IMR-90 (cell line): ENCODE results near the gene PRR14L. TPM values are rescaled to one million over a fixed set of nuclear protein-coding genes. Genes with fewer than 3 reads are reported as not detected.
A peak's percentile ranks its signal among the peaks of the same experiment; 100 is the strongest.

ENCODE experiments used
- ATAC-seq: fragments of 200-7000 bp; cut with Tn5 transposase; 2 replicates; pipeline ENCODE4 v1.9.1; 2020; ENCODE audit warnings: low read depth, mild to moderate bottlenecking, moderate library complexity
- BruUV-seq: library from RNA; stranded (reverse); fragments of 400-500 nt; replicated peaks from 2 replicates; lab custom pipeline; 2021; lab: Mats Ljungman, UMichigan
- CTCF ChIA-PET: fragments of 300-600 bp; formaldehyde crosslinking; extraction: SDS; loops from one replicate; lab custom pipeline; 2021; ENCODE audit warnings: antibody characterized with exemption; lab: Yijun Ruan, JAX
- POLR2A ChIA-PET: fragments of 300-600 bp; sonication (Branson Sonifier 250); formaldehyde crosslinking; loops from one replicate; lab custom pipeline; 2022; ENCODE audit warnings: antibody characterized with exemption; ENCODE audit not compliant: unreplicated experiment; lab: Charles Lee
- DNase-seq: peaks from one replicate; pipeline ENCODE4 v3.0.0; 2013
- H2AFZ ChIP-seq: replicated peaks from 2 replicates; pipeline ENCODE3; 2013; ENCODE audit warnings: low read length, mild to moderate bottlenecking; ENCODE audit not compliant: poor library complexity
- H2AK5ac ChIP-seq: 2 replicates; pipeline ENCODE4 v1.6.1; 2013; ENCODE audit warnings: low read depth, low read length, inconsistent platforms
- H2AK9ac ChIP-seq: replicated peaks from 2 replicates; pipeline ENCODE3; 2013; ENCODE audit warnings: mild to moderate bottlenecking, low read depth, low read length, moderate library complexity; ENCODE audit not compliant: poor library complexity
- H2BK120ac ChIP-seq: 2 replicates; pipeline ENCODE4 v1.6.1; 2013; ENCODE audit warnings: low read depth, low read length, inconsistent platforms
- H2BK15ac ChIP-seq: 3 replicates; pipeline ENCODE4 v1.6.1; 2013; ENCODE audit warnings: low read depth, low read length, inconsistent platforms
- H2BK20ac ChIP-seq: 2 replicates; pipeline ENCODE4 v1.6.1; 2013; ENCODE audit warnings: low read depth, mild to moderate bottlenecking, inconsistent platforms, low read length, moderate library complexity
- H2BK5ac ChIP-seq: 2 replicates; pipeline ENCODE4 v1.6.1; 2013; ENCODE audit warnings: mild to moderate bottlenecking, low read depth, low read length, inconsistent platforms; ENCODE audit not compliant: poor library complexity, severe bottlenecking
- H3K14ac ChIP-seq: replicated peaks from 2 replicates; pipeline ENCODE4 v1.6.1; 2013; ENCODE audit warnings: low read depth, low read length, inconsistent platforms
- H3K18ac ChIP-seq: 2 replicates; pipeline ENCODE4 v1.6.1; 2013; ENCODE audit warnings: low read depth, low read length, control low read depth
- H3K23ac ChIP-seq: 2 replicates; pipeline ENCODE4 v1.6.1; 2013; ENCODE audit warnings: low read depth, low read length, inconsistent platforms
- H3K27ac ChIP-seq: 2 replicates; pipeline ENCODE4 v1.5.1; 2013; ENCODE audit warnings: mild to moderate bottlenecking, control low read depth, low read length; ENCODE audit not compliant: insufficient read depth
- H3K27me3 ChIP-seq: 2 replicates; pipeline ENCODE4 v1.6.1; 2013; ENCODE audit warnings: low read length; ENCODE audit not compliant: control insufficient read depth, insufficient read depth
- H3K36me3 ChIP-seq: 2 replicates; pipeline ENCODE4 v1.6.1; 2013; ENCODE audit warnings: low read length, mixed read lengths; ENCODE audit not compliant: control insufficient read depth, insufficient read depth
- H3K4ac ChIP-seq: 2 replicates; pipeline ENCODE4 v1.6.1; 2013; ENCODE audit warnings: low read depth, low read length, inconsistent platforms
- H3K4me1 ChIP-seq: 2 replicates; pipeline ENCODE4 v1.6.1; 2013; ENCODE audit warnings: low read length, mixed read lengths; ENCODE audit not compliant: control insufficient read depth, insufficient read depth
- H3K4me2 ChIP-seq: 2 replicates; pipeline ENCODE4 v1.6.1; 2013; ENCODE audit warnings: low read depth, mild to moderate bottlenecking, control low read depth, low read length, moderate library complexity
- H3K4me3 ChIP-seq: 2 replicates; pipeline ENCODE4 v1.5.1; 2013; ENCODE audit warnings: low read depth, mild to moderate bottlenecking, control low read depth, low read length, moderate library complexity; ENCODE audit not compliant: insufficient read depth
- H3K56ac ChIP-seq: 2 replicates; pipeline ENCODE4 v1.6.1; 2013; ENCODE audit warnings: low read length, inconsistent platforms; ENCODE audit not compliant: insufficient read depth; ENCODE audit errors: extremely low read depth
- H3K79me1 ChIP-seq, 2 experiments: 2 replicates each; pipeline ENCODE4 v1.6.1; 2013; ENCODE audit warnings: low read length in 2 of 2, inconsistent platforms in 1 of 2, low read depth in 1 of 2
- H3K9ac ChIP-seq: 2 replicates; pipeline ENCODE4 v1.6.1; 2013; ENCODE audit warnings: low read depth, low read length, control low read depth
- H3K9me1 ChIP-seq: 2 replicates; pipeline ENCODE4 v1.6.1; 2013; ENCODE audit warnings: low read length, inconsistent platforms; ENCODE audit not compliant: insufficient read depth
- H3K9me3 ChIP-seq: 2 replicates; pipeline ENCODE4 v1.6.1; 2013; ENCODE audit warnings: low read length; ENCODE audit not compliant: control insufficient read depth, insufficient read depth
- H4K20me1 ChIP-seq: 2 replicates; pipeline ENCODE4 v1.6.1; 2013; ENCODE audit warnings: low read length, inconsistent platforms; ENCODE audit not compliant: insufficient read depth
- H4K5ac ChIP-seq: 2 replicates; pipeline ENCODE4 v1.6.1; 2013; ENCODE audit warnings: mild to moderate bottlenecking, low read depth, low read length, control low read depth
- H4K8ac ChIP-seq, 2 experiments: 2 replicates each; pipeline ENCODE4 v1.6.1; 2013; ENCODE audit warnings: low read depth in 2 of 2, low read length in 2 of 2, control low read depth in 1 of 2, inconsistent platforms in 1 of 2
- H4K91ac ChIP-seq: 2 replicates; pipeline ENCODE4 v1.6.1; 2013; ENCODE audit warnings: low read depth, low read length, inconsistent platforms; ENCODE audit not compliant: insufficient read depth
- CEBPB ChIP-seq: IDR thresholded peaks from 2 replicates; pipeline ENCODE4 v1.6.1; 2012; ENCODE audit warnings: low read depth, low read length, improper control_type of control experiment
- CHD1 ChIP-seq: IDR thresholded peaks from 2 replicates; pipeline ENCODE4 v1.6.1; 2012; ENCODE audit warnings: low read depth, low read length, improper control_type of control experiment
- FOS ChIP-seq: fragments of 150-350 bp; IDR thresholded peaks from 2 replicates; pipeline ENCODE4 v1.6.1; 2016; ENCODE audit warnings: low read depth, low read length
- MAFK ChIP-seq: IDR thresholded peaks from 2 replicates; pipeline ENCODE4 v1.6.1; 2012; ENCODE audit warnings: low read depth, low read length, improper control_type of control experiment
- MAZ ChIP-seq: IDR thresholded peaks from 2 replicates; pipeline ENCODE4 v1.6.1; 2012; ENCODE audit warnings: low read depth, mild to moderate bottlenecking, low read length, improper control_type of control experiment, moderate library complexity, borderline replicate concordance
- NFE2L2 ChIP-seq: fragments of 150-350 bp; IDR thresholded peaks from 2 replicates; pipeline ENCODE4 v1.6.1; 2016; ENCODE audit warnings: low read depth, mild to moderate bottlenecking, low read length
- RAD21 ChIP-seq: IDR thresholded peaks from 2 replicates; pipeline ENCODE4 v1.6.1; 2012; ENCODE audit warnings: low read length, improper control_type of control experiment
- RCOR1 ChIP-seq: IDR thresholded peaks from 2 replicates; pipeline ENCODE4 v1.6.1; 2012; ENCODE audit warnings: mild to moderate bottlenecking, low read length, improper control_type of control experiment; ENCODE audit not compliant: insufficient replicate concordance
- RFX5 ChIP-seq: IDR thresholded peaks from 2 replicates; pipeline ENCODE4 v1.8.0; 2012; ENCODE audit warnings: low read depth, mild to moderate bottlenecking, low read length, moderate library complexity
- SMC3 ChIP-seq: fragments of 150-350 bp; IDR thresholded peaks from 2 replicates; pipeline ENCODE4 v1.6.1; 2016; ENCODE audit warnings: low read depth, mild to moderate bottlenecking, antibody characterized with exemption, low read length, moderate library complexity
- WGBS, 2 experiments: methylation state at CpG; one replicate each; pipeline versions ENCODE4 v1.1.5 to v1.1.7; 2013; ENCODE audit warnings: missing lambda C conversion rate in 2 of 2; ENCODE audit not compliant: insufficient read length in 1 of 2; ENCODE audit errors: extremely low coverage in 2 of 2; 5-methylcytosine and 5-hydroxymethylcytosine counted together
- dilution Hi-C: fragments of 300-500 bp; cut with HindIII; formaldehyde crosslinking; loops from one replicate; pipeline ENCODE4 v1.14.3; 2018; ENCODE audit warnings: low sequenced_read_pairs; ENCODE audit not compliant: unreplicated experiment
- in situ Hi-C: fragments of 300-500 bp; cut with MboI; formaldehyde crosslinking; loops from 3 replicates; pipeline ENCODE4 v1.14.3; 2019; ENCODE audit warnings: low sequenced_read_pairs, inconsistent platforms, mixed read lengths
- intact Hi-C: fragments of 100-400 bp; cut with micrococcal nuclease; formaldehyde crosslinking; loops from 2 replicates; pipeline ENCODE4 v1.10.0; 2022
- polyA plus RNA-seq, 3 experiments: library from polyadenylated mRNA; depleted of rRNA; stranded (reverse); fragments of >200 nt; gene quantifications; 2 replicates each; pipeline ENCODE4 v1.2.3, GENCODE V29; 2012; ENCODE audit warnings: low replicate concordance in 1 of 3
- total RNA-seq: library from RNA; depleted of rRNA; stranded (reverse); fragments of >200 nt; gene quantifications from 2 replicates; pipeline ENCODE4 v1.2.3, GENCODE V29; 2012
- TF ChIP-seq, protein P1 (sequence below): fragments of 150-350 bp; IDR thresholded peaks from 2 replicates; pipeline ENCODE4 v1.6.1; 2017; ENCODE audit warnings: mild to moderate bottlenecking, antibody characterized with exemption, low read length, low read depth
- TF ChIP-seq, protein P2 (sequence below): fragments of 150-350 bp; IDR thresholded peaks from 2 replicates; pipeline ENCODE4 v1.6.1; 2016; ENCODE audit warnings: low read depth, mild to moderate bottlenecking, low read length, moderate library complexity, borderline replicate concordance

Gene PRR14L
- total and polyA plus RNA-seq, 2 of the 4 experiments (the other 2 are of a cell fraction): 9.0 to 19.7 TPM

DNA sequence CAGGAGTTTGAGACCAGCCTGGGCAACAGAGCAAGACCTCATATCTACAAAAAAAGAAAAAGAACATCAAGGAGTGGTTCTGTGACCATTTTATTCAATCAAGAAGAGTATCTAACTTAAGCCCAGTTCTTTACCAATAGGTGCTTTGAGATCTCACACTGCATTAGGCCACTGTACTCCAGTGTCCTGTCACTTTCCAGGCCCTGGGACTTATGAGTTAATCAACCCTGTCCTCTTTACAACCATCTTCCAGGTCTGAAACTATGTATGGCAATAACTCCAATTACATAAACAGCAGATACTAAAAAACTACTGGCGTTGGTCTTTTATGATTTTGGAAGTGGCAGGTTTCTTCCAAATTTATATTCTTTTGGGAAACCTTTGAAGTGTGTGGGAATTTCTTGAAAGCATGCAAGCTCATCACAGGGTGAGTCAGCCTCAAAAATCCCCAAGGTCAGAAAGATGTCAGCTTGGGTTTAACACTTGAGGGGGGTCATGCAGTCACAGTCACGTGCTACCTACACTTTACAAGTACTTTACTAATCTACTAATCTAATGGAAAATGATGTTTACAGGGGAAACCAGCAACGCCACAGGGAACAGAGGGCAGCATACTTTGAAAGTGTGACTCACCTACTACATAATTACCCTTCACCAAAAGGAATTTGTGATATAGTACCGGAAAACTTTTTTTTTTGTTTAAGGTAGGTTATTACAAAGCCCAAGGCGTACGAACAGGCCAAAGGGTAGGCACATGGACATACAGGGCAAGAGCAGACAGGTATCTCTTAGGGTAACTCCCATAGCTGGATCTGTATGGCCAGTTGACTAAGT, 103.5 kb downstream of the PRR14L start:
- peak overlapping the region; percentile 76 for H3K27ac ChIP-seq
- no peak overlapping the region for H3K4me3 ChIP-seq
- intact Hi-C loops: no loop called here
- H2BK20ac ChIP-seq: peak overlapping the region; percentile 93
- H3K79me1 ChIP-seq: peaks cover 29 to 69% of the 10 kb centered on the region in 2 experiments
- dilution Hi-C loops: no loop called here
- H3K9me3 ChIP-seq: no peaks in the 10 kb centered on the region
- peak overlapping the region; percentile 89 for H4K91ac ChIP-seq
- no peak overlapping the region for H2AFZ ChIP-seq
- peak overlapping the region; percentile 88 for H2AK5ac ChIP-seq
- POLR2A ChIA-PET: no interaction called here
- H3K27me3 ChIP-seq: no peaks in the 10 kb centered on the region
- H3K9ac ChIP-seq: no peak overlapping the region
- ATAC-seq (peak; percentile 69), DNase-seq (peak; percentile 100)
- H3K9me1 ChIP-seq: peaks cover 19% of the 10 kb centered on the region
- WGBS, 2 experiments: 61% methylated on average over 2 of the region's 6 CpGs; no CpG with 5 or more reads in 1 of the 2 experiments
- H3K14ac ChIP-seq: peak overlapping the region; percentile 87
- H2BK5ac ChIP-seq: peak overlapping the region; percentile 98
- H2BK120ac ChIP-seq: peak overlapping the region; percentile 93
- CTCF ChIA-PET: interaction anchor here (0.5 to 1.4 kb wide), 3 partner anchors 10 to 188 kb away, joined by 3 to 4 read pairs (median 4); no protein-coding TSS in a partner anchor
- peak overlapping the region; percentile 83; the same call in 1 of the 2 replicates for H3K18ac ChIP-seq
- peak overlapping the region; percentile 33 to 84; a peak in 3 of 4 replicates for H4K8ac ChIP-seq
- H3K4ac ChIP-seq: peak overlapping the region; percentile 94
- peaks cover 26% of the 10 kb centered on the region for H3K4me1 ChIP-seq
- H3K4me2 ChIP-seq: peak overlapping the region; percentile 24; the same call in 1 of the 2 replicates
- H4K20me1 ChIP-seq: peaks cover 10% of the 10 kb centered on the region; the same call in 1 of the 2 replicates
- peak overlapping the region; percentile 56 for H3K56ac ChIP-seq
- no TSS peak for BruUV-seq
- H2AK9ac ChIP-seq: no peak overlapping the region
- peak overlapping the region; percentile 81; the same call in 1 of the 2 replicates for H3K23ac ChIP-seq
- in situ Hi-C loops: no loop called here
- peak overlapping the region; percentile 84 for H2BK15ac ChIP-seq
- peaks cover 13% of the 10 kb centered on the region for H3K36me3 ChIP-seq
- peak overlapping the region; percentile 85; the same call in 1 of the 2 replicates for H4K5ac ChIP-seq
- TF ChIP-seq RFX5 (no peak), RAD21 (0 out of 2 replicates have a peak, but pooled peaks have one; percentile 15), FOS (peak; percentile 97), MAFK (peak; percentile 58), NFE2L2 (peak; percentile 66; the same call in 1 of the 2 replicates), SMC3 (no peak; the same call in 1 of the 2 replicates), RCOR1 (peak; percentile 94), CHD1 (peak; percentile 77; the same call in 1 of the 2 replicates), MAZ (0 out of 2 replicates have a peak, but pooled peaks have one; percentile 31), CEBPB (no peak)
- TF ChIP-seq, protein P1, sequence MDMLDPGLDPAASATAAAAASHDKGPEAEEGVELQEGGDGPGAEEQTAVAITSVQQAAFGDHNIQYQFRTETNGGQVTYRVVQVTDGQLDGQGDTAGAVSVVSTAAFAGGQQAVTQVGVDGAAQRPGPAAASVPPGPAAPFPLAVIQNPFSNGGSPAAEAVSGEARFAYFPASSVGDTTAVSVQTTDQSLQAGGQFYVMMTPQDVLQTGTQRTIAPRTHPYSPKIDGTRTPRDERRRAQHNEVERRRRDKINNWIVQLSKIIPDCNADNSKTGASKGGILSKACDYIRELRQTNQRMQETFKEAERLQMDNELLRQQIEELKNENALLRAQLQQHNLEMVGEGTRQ: peak; percentile 91
- TF ChIP-seq, protein P2, sequence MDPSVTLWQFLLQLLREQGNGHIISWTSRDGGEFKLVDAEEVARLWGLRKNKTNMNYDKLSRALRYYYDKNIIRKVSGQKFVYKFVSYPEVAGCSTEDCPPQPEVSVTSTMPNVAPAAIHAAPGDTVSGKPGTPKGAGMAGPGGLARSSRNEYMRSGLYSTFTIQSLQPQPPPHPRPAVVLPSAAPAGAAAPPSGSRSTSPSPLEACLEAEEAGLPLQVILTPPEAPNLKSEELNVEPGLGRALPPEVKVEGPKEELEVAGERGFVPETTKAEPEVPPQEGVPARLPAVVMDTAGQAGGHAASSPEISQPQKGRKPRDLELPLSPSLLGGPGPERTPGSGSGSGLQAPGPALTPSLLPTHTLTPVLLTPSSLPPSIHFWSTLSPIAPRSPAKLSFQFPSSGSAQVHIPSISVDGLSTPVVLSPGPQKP: no peak
